Keratinocyte (primary cell): ENCODE data around the gene TAL2.

Experiments used
- CTCF ChIP-seq, 3 experiments: IDR thresholded peaks in 1 of 3; conservative IDR thresholded peaks in 1 of 3; optimal IDR thresholded peaks in 1 of 3; 2 replicates in 2 of 3; 3 replicates in 1 of 3; pipeline versions ENCODE3 to v1.5.1; 2011; ENCODE audit warnings: low read length in 3 of 3, mild to moderate bottlenecking in 3 of 3, moderate library complexity in 2 of 3, control low read depth in 1 of 3, inconsistent platforms in 1 of 3; ENCODE audit not compliant: insufficient read depth in 2 of 3; ENCODE audit errors: extremely low read depth in 1 of 3
- EZH2 ChIP-seq: IDR thresholded peaks from one replicate; pipeline ENCODE4 v1.6.1; 2012; ENCODE audit warnings: inconsistent platforms, mild to moderate bottlenecking, low read length, moderate library complexity

GRCh38 chr9:105708405-105708804 is 46.1 kb downstream of the TAL2 start:
- no peak for TF ChIP-seq CTCF (optimal IDR thresholded peaks at IDR 0.05 in 1 of 3, IDR thresholded peaks at IDR 0.05 in 1 of 3, conservative IDR thresholded peaks at IDR 0.05 in 1 of 3; ENCODE audit: extremely low read depth in 1 of 3, insufficient read depth in 2 of 3, low read length in 3 of 3)
- no peak for TF ChIP-seq EZH2
